ENCODE measurements around the gene PRRC2B.

The PRRC2B gene

GRCh38 chr9:131394464-131395156 lies 724 bp downstream of the PRRC2B start:
- peak overlapping the region; percentile 78 for H3K4me3 ChIP-seq (ENCODE audit: low read depth, low read length)

GRCh38 chr9:131395157-131396098 lies 1.5 kb downstream of the PRRC2B start:
- peak overlapping the region; percentile 78 for H3K4me3 ChIP-seq (ENCODE audit: low read depth, low read length)
- no peak for TF ChIP-seq CTCF (IDR thresholded peaks at IDR 0.05; ENCODE audit: low read depth, low read length)

More at GRCh38 chr9:131394464-131395156, 724 bp downstream of the PRRC2B start:
- TF ChIP-seq CTCF (IDR thresholded peaks at IDR 0.05; ENCODE audit: low read depth, low read length): no peak

GRCh38 chr9:131396099-131396479 lies 2.2 kb downstream of the PRRC2B start:
- peak overlapping the region; percentile 78 for H3K4me3 ChIP-seq (ENCODE audit: low read depth, low read length)

GRCh38 chr9:131396626-131397025 lies 2.7 kb downstream of the PRRC2B start:
- H3K4me3 ChIP-seq (ENCODE audit: low read depth, low read length): peak overlapping the region; percentile 23; the same call in 1 of the 2 replicates
- no peak for TF ChIP-seq CTCF (IDR thresholded peaks at IDR 0.05; ENCODE audit: low read depth, low read length)

GRCh38 chr9:131397100-131397790 lies 3.4 kb downstream of the PRRC2B start:
- H3K4me3 ChIP-seq (ENCODE audit: low read depth, low read length): peak overlapping the region; percentile 23
- no peak for TF ChIP-seq CTCF (IDR thresholded peaks at IDR 0.05; ENCODE audit: low read depth, low read length)

GRCh38 chr9:131398204-131398603 lies 4.3 kb downstream of the PRRC2B start:
- TF ChIP-seq CTCF (IDR thresholded peaks at IDR 0.05; ENCODE audit: low read depth, low read length): no peak
- H3K4me3 ChIP-seq (ENCODE audit: low read depth, low read length): no peak overlapping the region

GRCh38 chr9:131399972-131400371 lies 6.1 kb downstream of the PRRC2B start:
- H3K4me3 ChIP-seq (ENCODE audit: low read depth, low read length): no peak overlapping the region
- no peak for TF ChIP-seq CTCF (IDR thresholded peaks at IDR 0.05; ENCODE audit: low read depth, low read length)

Measured in WI38 (cell line).